Stimulated activated CD8-positive, alpha-beta memory T cell treated with anti-CD3 and anti-CD28 coated beads, Interleukin-15, amount 100 ng/mL, for 1 hour (primary cell): ENCODE measurements around the gene FAHD2B.
"Not testable (repeated sequence)": the region's sequence is repeated elsewhere in the genome, so short reads cannot be mapped to it uniquely, and the experiment has no call there.

Experiments
- DNase-seq: peaks from one replicate; pipeline ENCODE4 v3.0.0-alpha.2; 2020; ENCODE audit warnings: low read depth

Gene FAHD2B

GRCh38 chr2:97068074-97068473, 26.6 kb downstream of the FAHD2B start:
- no peak for DNase-seq

- DNase-seq: no peak
Measured at GRCh38 chr2:97067279-97068004, 27.2 kb downstream of the FAHD2B start.

GRCh38 chr2:97066030-97066429, 28.7 kb downstream of the FAHD2B start:
- DNase-seq: not testable (repeated sequence)

- not testable (repeated sequence) for DNase-seq
Measured at GRCh38 chr2:97062020-97062419, 32.7 kb downstream of the FAHD2B start.

GRCh38 chr2:97059782-97060181, 34.9 kb downstream of the FAHD2B start:
- not testable (repeated sequence) for DNase-seq

GRCh38 chr2:97056150-97056549, 38.5 kb downstream of the FAHD2B start:
- DNase-seq: not testable (repeated sequence)

GRCh38 chr2:97050032-97050431, 44.6 kb downstream of the FAHD2B start:
- not testable (repeated sequence) for DNase-seq

- DNase-seq: not testable (repeated sequence)
Measured at GRCh38 chr2:97048448-97048847, 46.2 kb downstream of the FAHD2B start.

GRCh38 chr2:97046676-97047075, 48.0 kb downstream of the FAHD2B start:
- DNase-seq: not testable (repeated sequence)

- not testable (repeated sequence) for DNase-seq
Measured at GRCh38 chr2:97045895-97046499, 48.7 kb downstream of the FAHD2B start.
